CD4-positive, alpha-beta T cell treated with Interleukin-15 for 4 hours (primary cell): ENCODE results near the gene USP6.
A peak's percentile ranks its signal among the peaks of the same experiment; 100 is the strongest.
"Not testable (repeated sequence)": the region's sequence is repeated elsewhere in the genome, so short reads cannot be mapped to it uniquely, and the experiment has no call there.

ENCODE experiments used
- DNase-seq: peaks from one replicate; pipeline ENCODE4 v3.0.0-alpha.2; 2020; ENCODE audit warnings: low spot score

Gene USP6

GRCh38 chr17:5135726-5136579 lies 20.1 kb downstream of the USP6 start:
- no peak for DNase-seq

GRCh38 chr17:5136580-5137412 lies 21.0 kb downstream of the USP6 start:
- DNase-seq, result not testable (repeated sequence)

GRCh38 chr17:5137511-5138197 lies 21.8 kb downstream of the USP6 start:
- not testable (repeated sequence) for DNase-seq

- not testable (repeated sequence) for DNase-seq
Measured at GRCh38 chr17:5138198-5138544, 22.3 kb downstream of the USP6 start.

- no peak for DNase-seq
Measured at GRCh38 chr17:5138616-5139457, 23.0 kb downstream of the USP6 start.

- DNase-seq, result no peak
Measured at GRCh38 chr17:5139458-5139732, 23.6 kb downstream of the USP6 start.

GRCh38 chr17:5142877-5143276 lies 27.0 kb downstream of the USP6 start:
- not testable (repeated sequence) for DNase-seq

- not testable (repeated sequence) for DNase-seq
Measured at GRCh38 chr17:5146122-5146521, 30.3 kb downstream of the USP6 start.

- not testable (repeated sequence) for DNase-seq
Measured at GRCh38 chr17:5160702-5161101, 44.9 kb downstream of the USP6 start.

GRCh38 chr17:5161793-5162192 lies 46.0 kb downstream of the USP6 start:
- DNase-seq, result not testable (repeated sequence)

GRCh38 chr17:5164436-5164835 lies 48.6 kb downstream of the USP6 start:
- DNase-seq, result no peak

- not testable (repeated sequence) for DNase-seq
Measured at GRCh38 chr17:5165791-5166564, 50.1 kb downstream of the USP6 start.

- DNase-seq, result not testable (repeated sequence)
Measured at GRCh38 chr17:5175027-5175426, 59.2 kb downstream of the USP6 start.

GRCh38 chr17:5179003-5179402 lies 63.2 kb downstream of the USP6 start:
- DNase-seq, result no peak

- DNase-seq, result no peak
Measured at GRCh38 chr17:5181509-5182305, 65.9 kb downstream of the USP6 start.

GRCh38 chr17:5182597-5183409 lies 67.0 kb downstream of the USP6 start:
- no peak for DNase-seq

- no peak for DNase-seq
Measured at GRCh38 chr17:5183410-5183793, 67.6 kb downstream of the USP6 start.

- peak; percentile 31 for DNase-seq
Measured at GRCh38 chr17:5184288-5184687, 68.5 kb downstream of the USP6 start.
